ENCODE measurements around the gene CYBB.

The CYBB gene

GRCh38 chrX:37812110-37812509 is 32.3 kb downstream of the CYBB start:
- no peaks in the 10 kb centered on the region for H3K4me1 ChIP-seq (ENCODE audit: control insufficient read depth, insufficient read depth, low read length)
- no peak overlapping the region for H3K27ac ChIP-seq (ENCODE audit: low read depth, low read length)
- H3K9me3 ChIP-seq (ENCODE audit: control insufficient read depth, insufficient read depth, low read length), result no peaks in the 10 kb centered on the region
- no peaks in the 10 kb centered on the region for H3K36me3 ChIP-seq (ENCODE audit: control insufficient read depth, insufficient read depth, low read length)
- no peaks in the 10 kb centered on the region for H3K27me3 ChIP-seq (ENCODE audit: control insufficient read depth, insufficient read depth, low read length)
- no peak overlapping the region for H3K9ac ChIP-seq (ENCODE audit: low read depth, low read length)
- no peak overlapping the region for H3K4me3 ChIP-seq (ENCODE audit: low read depth, low read length)

- Histone ChIP-seq H3K27ac (ENCODE audit: low read depth, low read length) (no peak overlapping the region), H3K36me3 (ENCODE audit: control insufficient read depth, insufficient read depth, low read length) (no peaks in the 10 kb centered on the region), H3K4me3 (ENCODE audit: low read depth, low read length) (no peak overlapping the region), H3K9ac (ENCODE audit: low read depth, low read length) (no peak overlapping the region), H3K4me1 (ENCODE audit: control insufficient read depth, insufficient read depth, low read length) (no peaks in the 10 kb centered on the region), H3K9me3 (ENCODE audit: control insufficient read depth, insufficient read depth, low read length) (no peaks in the 10 kb centered on the region), H3K27me3 (ENCODE audit: control insufficient read depth, insufficient read depth, low read length) (no peaks in the 10 kb centered on the region)
These were observed 33.7 kb downstream of the CYBB start for GRCh38 chrX:37813570-37813969.

GRCh38 chrX:37815366-37815765 is 35.5 kb downstream of the CYBB start:
- H3K4me1 ChIP-seq (ENCODE audit: control insufficient read depth, insufficient read depth, low read length), result no peaks in the 10 kb centered on the region
- H3K27me3 ChIP-seq (ENCODE audit: control insufficient read depth, insufficient read depth, low read length), result no peaks in the 10 kb centered on the region
- no peak overlapping the region for H3K4me3 ChIP-seq (ENCODE audit: low read depth, low read length)
- no peaks in the 10 kb centered on the region for H3K36me3 ChIP-seq (ENCODE audit: control insufficient read depth, insufficient read depth, low read length)
- H3K9me3 ChIP-seq (ENCODE audit: control insufficient read depth, insufficient read depth, low read length), result no peaks in the 10 kb centered on the region
- no peak overlapping the region for H3K27ac ChIP-seq (ENCODE audit: low read depth, low read length)
- H3K9ac ChIP-seq (ENCODE audit: low read depth, low read length), result no peak overlapping the region

- H3K27ac ChIP-seq (ENCODE audit: low read depth, low read length), result no peak overlapping the region
These were observed 36.9 kb downstream of the CYBB start for GRCh38 chrX:37816766-37817165.

GRCh38 chrX:37817176-37817575 is 37.3 kb downstream of the CYBB start:
- Histone ChIP-seq H3K36me3 (ENCODE audit: control insufficient read depth, insufficient read depth, low read length) (no peaks in the 10 kb centered on the region), H3K9me3 (ENCODE audit: control insufficient read depth, insufficient read depth, low read length) (no peaks in the 10 kb centered on the region), H3K4me3 (ENCODE audit: low read depth, low read length) (no peak overlapping the region), H3K4me1 (ENCODE audit: control insufficient read depth, insufficient read depth, low read length) (no peaks in the 10 kb centered on the region), H3K27me3 (ENCODE audit: control insufficient read depth, insufficient read depth, low read length) (no peaks in the 10 kb centered on the region), H3K9ac (ENCODE audit: low read depth, low read length) (no peak overlapping the region), H3K27ac (ENCODE audit: low read depth, low read length) (no peak overlapping the region)

More at GRCh38 chrX:37816766-37817165, 36.9 kb downstream of the CYBB start:
- H3K4me1 ChIP-seq (ENCODE audit: control insufficient read depth, insufficient read depth, low read length), result no peaks in the 10 kb centered on the region
- H3K9ac ChIP-seq (ENCODE audit: low read depth, low read length), result no peak overlapping the region
- no peaks in the 10 kb centered on the region for H3K9me3 ChIP-seq (ENCODE audit: control insufficient read depth, insufficient read depth, low read length)
- H3K4me3 ChIP-seq (ENCODE audit: low read depth, low read length), result no peak overlapping the region
- no peaks in the 10 kb centered on the region for H3K36me3 ChIP-seq (ENCODE audit: control insufficient read depth, insufficient read depth, low read length)
- no peaks in the 10 kb centered on the region for H3K27me3 ChIP-seq (ENCODE audit: control insufficient read depth, insufficient read depth, low read length)

- Histone ChIP-seq H3K27me3 (ENCODE audit: control insufficient read depth, insufficient read depth, low read length) (no peaks in the 10 kb centered on the region), H3K9ac (ENCODE audit: low read depth, low read length) (no peak overlapping the region), H3K36me3 (ENCODE audit: control insufficient read depth, insufficient read depth, low read length) (no peaks in the 10 kb centered on the region), H3K4me3 (ENCODE audit: low read depth, low read length) (no peak overlapping the region), H3K9me3 (ENCODE audit: control insufficient read depth, insufficient read depth, low read length) (no peaks in the 10 kb centered on the region), H3K4me1 (ENCODE audit: control insufficient read depth, insufficient read depth, low read length) (no peaks in the 10 kb centered on the region), H3K27ac (ENCODE audit: low read depth, low read length) (no peak overlapping the region)
These were observed 37.7 kb downstream of the CYBB start for GRCh38 chrX:37817579-37817978.

- H3K36me3 ChIP-seq (ENCODE audit: control insufficient read depth, insufficient read depth, low read length), result no peaks in the 10 kb centered on the region
- no peaks in the 10 kb centered on the region for H3K27me3 ChIP-seq (ENCODE audit: control insufficient read depth, insufficient read depth, low read length)
- no peaks in the 10 kb centered on the region for H3K4me1 ChIP-seq (ENCODE audit: control insufficient read depth, insufficient read depth, low read length)
- H3K9me3 ChIP-seq (ENCODE audit: control insufficient read depth, insufficient read depth, low read length), result no peaks in the 10 kb centered on the region
- no peak overlapping the region for H3K9ac ChIP-seq (ENCODE audit: low read depth, low read length)
- no peak overlapping the region for H3K27ac ChIP-seq (ENCODE audit: low read depth, low read length)
- no peak overlapping the region for H3K4me3 ChIP-seq (ENCODE audit: low read depth, low read length)
These were observed 38.2 kb downstream of the CYBB start for GRCh38 chrX:37818031-37818430.

- H3K36me3 ChIP-seq (ENCODE audit: control insufficient read depth, insufficient read depth, low read length), result no peaks in the 10 kb centered on the region
- H3K4me1 ChIP-seq (ENCODE audit: control insufficient read depth, insufficient read depth, low read length), result 0 out of 2 replicates have a peak, but pooled peaks cover 5% of the 10 kb centered on the region
- no peak overlapping the region for H3K9ac ChIP-seq (ENCODE audit: low read depth, low read length)
- H3K4me3 ChIP-seq (ENCODE audit: low read depth, low read length), result no peak overlapping the region
- no peak overlapping the region for H3K27ac ChIP-seq (ENCODE audit: low read depth, low read length)
- no peaks in the 10 kb centered on the region for H3K27me3 ChIP-seq (ENCODE audit: control insufficient read depth, insufficient read depth, low read length)
- H3K9me3 ChIP-seq (ENCODE audit: control insufficient read depth, insufficient read depth, low read length), result no peaks in the 10 kb centered on the region
These were observed 40.8 kb downstream of the CYBB start for GRCh38 chrX:37820646-37821045.

GRCh38 chrX:37824491-37825214 is 44.8 kb downstream of the CYBB start:
- no peak overlapping the region for H3K4me3 ChIP-seq (ENCODE audit: low read depth, low read length)
- H3K4me1 ChIP-seq (ENCODE audit: control insufficient read depth, insufficient read depth, low read length), result 0 out of 2 replicates have a peak, but pooled peaks cover 5% of the 10 kb centered on the region
- H3K27ac ChIP-seq (ENCODE audit: low read depth, low read length), result no peak overlapping the region
- H3K9ac ChIP-seq (ENCODE audit: low read depth, low read length), result no peak overlapping the region
- H3K27me3 ChIP-seq (ENCODE audit: control insufficient read depth, insufficient read depth, low read length), result no peaks in the 10 kb centered on the region
- no peaks in the 10 kb centered on the region for H3K36me3 ChIP-seq (ENCODE audit: control insufficient read depth, insufficient read depth, low read length)
- H3K9me3 ChIP-seq (ENCODE audit: control insufficient read depth, insufficient read depth, low read length), result no peaks in the 10 kb centered on the region

- Histone ChIP-seq H3K9ac (ENCODE audit: low read depth, low read length) (no peak overlapping the region), H3K36me3 (ENCODE audit: control insufficient read depth, insufficient read depth, low read length) (no peaks in the 10 kb centered on the region), H3K4me3 (ENCODE audit: low read depth, low read length) (no peak overlapping the region), H3K27me3 (ENCODE audit: control insufficient read depth, insufficient read depth, low read length) (no peaks in the 10 kb centered on the region), H3K27ac (ENCODE audit: low read depth, low read length) (no peak overlapping the region), H3K9me3 (ENCODE audit: control insufficient read depth, insufficient read depth, low read length) (no peaks in the 10 kb centered on the region), H3K4me1 (ENCODE audit: control insufficient read depth, insufficient read depth, low read length) (0 out of 2 replicates have a peak, but pooled peaks cover 5% of the 10 kb centered on the region)
These were observed 45.5 kb downstream of the CYBB start for GRCh38 chrX:37825215-37825842.

GRCh38 chrX:37829721-37830120 is 49.9 kb downstream of the CYBB start:
- Histone ChIP-seq H3K36me3 (ENCODE audit: control insufficient read depth, insufficient read depth, low read length) (no peaks in the 10 kb centered on the region), H3K9me3 (ENCODE audit: control insufficient read depth, insufficient read depth, low read length) (no peaks in the 10 kb centered on the region), H3K9ac (ENCODE audit: low read depth, low read length) (no peak overlapping the region), H3K27ac (ENCODE audit: low read depth, low read length) (no peak overlapping the region), H3K4me1 (ENCODE audit: control insufficient read depth, insufficient read depth, low read length) (0 out of 2 replicates have a peak, but pooled peaks cover 4% of the 10 kb centered on the region), H3K4me3 (ENCODE audit: low read depth, low read length) (no peak overlapping the region), H3K27me3 (ENCODE audit: control insufficient read depth, insufficient read depth, low read length) (no peaks in the 10 kb centered on the region)

Measured in HUES48 (cell line).